ENCODE results near the gene CXCL8. TPM values are rescaled to one million over a fixed set of nuclear protein-coding genes. Genes with fewer than 3 reads are reported as not detected.

The CXCL8 gene
- total and polyA plus RNA-seq, 3 donors from 2014 or later = 0.66 TPM; not detected in 2

Other genes starting within 250 kb of the CXCL8 start
- gene RASSF6, start 120.1 kb upstream of the CXCL8 start, total RNA-seq = under 1 TPM; 0.06 to 0.08 TPM
- gene RASSF6, start 120.1 kb upstream of the CXCL8 start, polyA plus RNA-seq (ENCODE audit: insufficient read depth, low read depth, low replicate concordance) = 0.17 TPM
- gene CXCL6, start 96.1 kb downstream of the CXCL8 start, total RNA-seq = 1 to 10 TPM; 1.2 to 1.7 TPM
- 0.54 TPM for gene CXCL6, start 96.1 kb downstream of the CXCL8 start, polyA plus RNA-seq (ENCODE audit: insufficient read depth, low read depth, low replicate concordance)
- gene PF4V1, start 112.7 kb downstream of the CXCL8 start, total RNA-seq = not detected
- not detected for gene PF4V1, start 112.7 kb downstream of the CXCL8 start, polyA plus RNA-seq (ENCODE audit: insufficient read depth, low read depth, low replicate concordance)
- gene CXCL1, start 128.8 kb downstream of the CXCL8 start, total RNA-seq = under 1 TPM in 1 of 2 donors, not detected in 1; 0.74 TPM
- gene CXCL1, start 128.8 kb downstream of the CXCL8 start, polyA plus RNA-seq (ENCODE audit: insufficient read depth, low read depth, low replicate concordance) = 1.5 TPM
- gene PF4, start 241.5 kb downstream of the CXCL8 start, total RNA-seq = not detected
- gene PF4, start 241.5 kb downstream of the CXCL8 start, polyA plus RNA-seq (ENCODE audit: insufficient read depth, low read depth, low replicate concordance) = 0.66 TPM
- not detected for gene PPBP, start 247.6 kb downstream of the CXCL8 start, total RNA-seq
- gene PPBP, start 247.6 kb downstream of the CXCL8 start, polyA plus RNA-seq (ENCODE audit: insufficient read depth, low read depth, low replicate concordance) = not detected